HEK293 (cell line): ENCODE data around the gene JPH3.

Source experiments
- CTCF ChIA-PET: fragments of 350-600 bp; formaldehyde crosslinking; extraction: SDS; loops from one replicate; lab custom pipeline; 2021; ENCODE audit warnings: antibody characterized with exemption; lab: Yijun Ruan, JAX
- POLR2A ChIA-PET: fragments of 300-600 bp; formaldehyde crosslinking; extraction: SDS; loops from one replicate; lab custom pipeline; 2020; ENCODE audit warnings: antibody characterized with exemption, inconsistent platforms; lab: Yijun Ruan, JAX
- H3K27ac ChIP-seq: fragments of 200-500 bp; sonication (Bioruptor generic); 2 replicates; pipeline ENCODE4 v1.5.1; 2014; ENCODE audit warnings: low read depth, low read length, control low read depth, inconsistent platforms; ENCODE audit errors: extremely low read depth
- H3K36me3 ChIP-seq, 2 experiments: fragments of 200-500 bp in 1 of 2; sonication (Bioruptor generic) in 1 of 2; 1 replicate in 1 of 2; 2 replicates in 1 of 2; pipeline ENCODE4 v1.5.1; 2014 to 2017; ENCODE audit warnings: inconsistent platforms in 2 of 2, low read length in 2 of 2; ENCODE audit not compliant: control insufficient read depth in 2 of 2, insufficient read depth in 1 of 2
- H3K4me1 ChIP-seq: fragments of 200-500 bp; sonication (Bioruptor generic); 2 replicates; pipeline ENCODE4 v1.5.1; 2014; ENCODE audit warnings: mild to moderate bottlenecking, low read length, inconsistent platforms; ENCODE audit not compliant: control insufficient read depth, insufficient read depth
- H3K4me3 ChIP-seq: 2 replicates; pipeline ENCODE4 v1.5.1; 2011; ENCODE audit warnings: low read depth, mild to moderate bottlenecking, control low read depth, low read length, moderate library complexity
- H3K9me3 ChIP-seq: fragments of 200-500 bp; sonication (Bioruptor generic); 2 replicates; pipeline ENCODE4 v1.5.1; 2014; ENCODE audit warnings: low read depth, low read length, inconsistent platforms; ENCODE audit not compliant: control insufficient read depth, insufficient read depth
- FEZF1 ChIP-seq: fragments of 450-650 bp; formaldehyde crosslinking; IDR thresholded peaks from 2 replicates; pipeline ENCODE4 v1.5.1; 2016; ENCODE audit warnings: missing biosample characterization, missing genetic modification characterization
- GLIS1 ChIP-seq: fragments of 450-650 bp; formaldehyde crosslinking; IDR thresholded peaks from 2 replicates; pipeline ENCODE4 v1.5.1; 2016; ENCODE audit warnings: missing biosample characterization, missing genetic modification characterization
- GLIS2 ChIP-seq: fragments of 450-650 bp; formaldehyde crosslinking; IDR thresholded peaks from 2 replicates; pipeline ENCODE4 v1.5.1; 2016; ENCODE audit warnings: missing biosample characterization, missing genetic modification characterization
- KLF1 ChIP-seq: fragments of 450-650 bp; formaldehyde crosslinking; IDR thresholded peaks from 2 replicates; pipeline ENCODE4 v1.5.1; 2016; ENCODE audit warnings: missing biosample characterization, missing genetic modification characterization
- PRDM2 ChIP-seq: fragments of 450-650 bp; formaldehyde crosslinking; IDR thresholded peaks from 2 replicates; pipeline ENCODE4 v1.5.1; 2016; ENCODE audit warnings: missing biosample characterization, missing genetic modification characterization, borderline replicate concordance
- SP7 ChIP-seq: fragments of 450-650 bp; formaldehyde crosslinking; IDR thresholded peaks from 2 replicates; pipeline ENCODE4 v1.5.1; 2016; ENCODE audit warnings: missing biosample characterization, missing genetic modification characterization
- WT1 ChIP-seq: fragments of 450-650 bp; formaldehyde crosslinking; IDR thresholded peaks from 2 replicates; pipeline ENCODE4 v1.5.1; 2016; ENCODE audit warnings: missing biosample characterization, missing genetic modification characterization
- ZBTB11 ChIP-seq: fragments of 450-650 bp; formaldehyde crosslinking; conservative IDR thresholded peaks from 2 replicates; pipeline ENCODE4 v1.5.1; 2016; ENCODE audit warnings: low read depth, missing biosample characterization, missing genetic modification characterization
- ZBTB21 ChIP-seq: fragments of 450-650 bp; formaldehyde crosslinking; IDR thresholded peaks from 2 replicates; pipeline ENCODE4 v1.5.1; 2017; ENCODE audit warnings: missing biosample characterization, missing genetic modification characterization
- ZFP3 ChIP-seq: fragments of 450-650 bp; formaldehyde crosslinking; IDR thresholded peaks from 2 replicates; pipeline ENCODE4 v1.5.1; 2016; ENCODE audit warnings: low read depth, missing biosample characterization, missing genetic modification characterization
- ZIC2 ChIP-seq: fragments of 450-650 bp; formaldehyde crosslinking; IDR thresholded peaks from 2 replicates; pipeline ENCODE4 v1.5.1; 2016; ENCODE audit warnings: missing biosample characterization, missing genetic modification characterization
- ZNF18 ChIP-seq: fragments of 450-650 bp; formaldehyde crosslinking; IDR thresholded peaks from 2 replicates; pipeline ENCODE4 v1.5.1; 2016; ENCODE audit warnings: missing biosample characterization, missing genetic modification characterization
- ZNF426 ChIP-seq: fragments of 450-650 bp; formaldehyde crosslinking; IDR thresholded peaks from 2 replicates; pipeline ENCODE4 v1.5.1; 2017; ENCODE audit warnings: missing biosample characterization, missing genetic modification characterization, mild to moderate bottlenecking, inconsistent platforms, moderate library complexity
- ZNF510 ChIP-seq: fragments of 450-650 bp; formaldehyde crosslinking; IDR thresholded peaks from 2 replicates; pipeline ENCODE4 v1.5.1; 2018; ENCODE audit warnings: mild to moderate bottlenecking, missing genetic modification characterization, missing biosample characterization; ENCODE audit not compliant: insufficient replicate concordance
- ZNF571 ChIP-seq: fragments of 450-650 bp; formaldehyde crosslinking; IDR thresholded peaks from 2 replicates; pipeline ENCODE4 v1.5.0; 2017; ENCODE audit warnings: missing biosample characterization, missing genetic modification characterization
- ZNF645 ChIP-seq: fragments of 450-650 bp; formaldehyde crosslinking; IDR thresholded peaks from 2 replicates; pipeline ENCODE4; 2016; ENCODE audit warnings: missing biosample characterization, missing genetic modification characterization
- ZNF658 ChIP-seq: fragments of 450-650 bp; formaldehyde crosslinking; IDR thresholded peaks from 2 replicates; pipeline ENCODE4; 2016; ENCODE audit warnings: missing biosample characterization, missing genetic modification characterization
- ZNF776 ChIP-seq: fragments of 450-650 bp; formaldehyde crosslinking; IDR thresholded peaks from 2 replicates; pipeline ENCODE4 v1.5.0; 2017; ENCODE audit warnings: missing biosample characterization, missing genetic modification characterization, borderline replicate concordance
- ZSCAN16 ChIP-seq: fragments of 450-650 bp; formaldehyde crosslinking; IDR thresholded peaks from 2 replicates; pipeline ENCODE4 v1.5.1; 2016; ENCODE audit warnings: missing biosample characterization, missing genetic modification characterization

Gene JPH3

GRCh38 chr16:87580855-87581261 lies 21.4 kb upstream of the JPH3 start (continued):
- TF ChIP-seq ZSCAN16 (tag by site-specific recombination) (no peak), PRDM2 (tag by site-specific recombination) (no peak), GLIS1 (tag by site-specific recombination) (peak; percentile 16; the same call in 1 of the 2 replicates), ZNF18 (tag by site-specific recombination) (no peak), ZNF658 (tag by site-specific recombination) (no peak), ZBTB21 (tag by site-specific recombination) (no peak), ZNF510 (no peak), ZNF645 (tag by site-specific recombination) (no peak), ZFP3 (tag by site-specific recombination) (no peak), ZNF426 (tag by site-specific recombination) (no peak), WT1 (tag by site-specific recombination) (0 out of 2 replicates have a peak, but pooled peaks have one; percentile 19), ZNF776 (0 out of 2 replicates have a peak, but pooled peaks have one; percentile 63)

- Histone ChIP-seq H3K4me3 (no peak overlapping the region), H3K9me3 (no peaks in the 10 kb centered on the region), H3K36me3 (no peaks in the 10 kb centered on the region), H3K27ac (no peak overlapping the region), H3K4me1 (0 out of 2 replicates have a peak, but pooled peaks cover 3% of the 10 kb centered on the region)
- CTCF ChIA-PET: interaction anchor here (0.7 to 3.2 kb wide), 4 partner anchors 11 to 519 kb away, joined by 3 to 22 read pairs (median 6); no protein-coding TSS in a partner anchor
- TF ChIP-seq SP7 (tag by site-specific recombination): 0 out of 2 replicates have a peak, but pooled peaks have one; percentile 30
- peak; percentile 74 for TF ChIP-seq FEZF1 (tag by site-specific recombination)
- peak; percentile 27; the same call in 1 of the 2 replicates for TF ChIP-seq KLF1 (tag by site-specific recombination)
- TF ChIP-seq GLIS1 (tag by site-specific recombination): peak; percentile 96
- TF ChIP-seq ZNF571: no peak
- peak; percentile 62; the same call in 1 of the 2 replicates for TF ChIP-seq WT1 (tag by site-specific recombination)
- TF ChIP-seq ZIC2 (tag by site-specific recombination): peak; percentile 43
- TF ChIP-seq ZBTB11 (tag by site-specific recombination): no peak
- TF ChIP-seq GLIS2 (tag by site-specific recombination): peak; percentile 28; the same call in 1 of the 2 replicates
- POLR2A ChIA-PET: interaction anchor here (0.5 to 1.4 kb wide), 3 partner anchors 8 to 112 kb away, joined by 3 to 5 read pairs (median 4); no protein-coding TSS in a partner anchor
Observed at GRCh38 chr16:87581857-87582215, 20.5 kb upstream of the JPH3 start.
